GM12878 (cell line): ENCODE measurements around the gene MAPKAPK3. TPM values are rescaled to one million over a fixed set of nuclear protein-coding genes. Genes with fewer than 3 reads are reported as not detected.
A peak's percentile ranks its signal among the peaks of the same experiment; 100 is the strongest.

Source experiments
- ATAC-seq: fragments of 200-7000 bp; cut with Tn5 transposase; 3 replicates; pipeline ENCODE4 v1.9.1; 2020; ENCODE audit warnings: mild to moderate bottlenecking, moderate library complexity
- BruUV-seq: library from RNA; stranded (reverse); fragments of 400-500 nt; replicated peaks from 2 replicates; lab custom pipeline; 2021; lab: Mats Ljungman, UMichigan
- CTCF ChIA-PET: fragments of 300-600 bp; sonication (Branson Sonifier 250); formaldehyde crosslinking; extraction: SDS; loops from one replicate; lab custom pipeline; 2021; ENCODE audit warnings: inconsistent platforms; lab: Yijun Ruan, JAX
- POLR2A ChIA-PET: fragments of 350-600 bp; formaldehyde crosslinking; extraction: SDS; loops from one replicate; lab custom pipeline; 2021; ENCODE audit warnings: inconsistent platforms; lab: Charles Lee
- RAD21 ChIA-PET: fragments of 300-600 bp; sonication (Branson Sonifier 250); formaldehyde crosslinking; loops from one replicate; lab custom pipeline; 2023; ENCODE audit warnings: antibody characterized with exemption; ENCODE audit not compliant: unreplicated experiment; lab: Charles Lee
- SMC1A ChIA-PET: fragments of 300-600 bp; sonication (Branson Sonifier 250); formaldehyde crosslinking; loops from one replicate; lab custom pipeline; 2023; ENCODE audit not compliant: unreplicated experiment, uncharacterized antibody; lab: Charles Lee
- DNase-seq: peaks from one replicate; pipeline ENCODE4 v3.0.0-alpha.2; 2011; ENCODE audit warnings: low read depth, low spot score
- FAIRE-seq: peaks from 3 replicates; lab custom pipeline; 2011; peaks lifted over from hg19 to GRCh38; lab: Jason Lieb, UNC
- H2AFZ ChIP-seq: 2 replicates; pipeline ENCODE4 v1.6.0; 2011; ENCODE audit warnings: low read depth, low read length, control low read depth; ENCODE audit not compliant: control insufficient read depth
- H3K27ac ChIP-seq: 2 replicates; pipeline ENCODE4 v1.5.1; 2011; ENCODE audit warnings: control low read depth; ENCODE audit not compliant: control insufficient read depth, insufficient read depth
- H3K27me3 ChIP-seq, 2 experiments: replicated peaks in 1 of 2; 2 replicates each; pipeline versions ENCODE4 v1.6.0 to v1.6.1; 2011; ENCODE audit warnings: low read length in 1 of 2; ENCODE audit not compliant: control insufficient read depth in 2 of 2, insufficient read depth in 2 of 2
- H3K36me3 ChIP-seq, 2 experiments: 2 replicates each; pipeline ENCODE4 v1.5.1; 2011; ENCODE audit warnings: low read length in 1 of 2; ENCODE audit not compliant: control insufficient read depth in 2 of 2, insufficient read depth in 2 of 2
- H3K4me1 ChIP-seq: 2 replicates; pipeline ENCODE4 v1.6.1; 2011; ENCODE audit warnings: mild to moderate bottlenecking, low read length, moderate library complexity, mixed read lengths; ENCODE audit not compliant: control insufficient read depth, insufficient read depth
- H3K4me2 ChIP-seq: 2 replicates; pipeline ENCODE4 v1.6.0; 2011; ENCODE audit warnings: control low read depth; ENCODE audit not compliant: control insufficient read depth, insufficient read depth
- H3K4me3 ChIP-seq: fragments of 200-600 bp; sonication (generic); 2 replicates; pipeline ENCODE4 v1.5.1; 2016
- H3K79me2 ChIP-seq: 2 replicates; pipeline ENCODE4 v1.6.0; 2011; ENCODE audit warnings: low read length; ENCODE audit not compliant: control insufficient read depth, insufficient read depth
- H3K9ac ChIP-seq: 2 replicates; pipeline ENCODE4 v1.8.0; 2011; ENCODE audit warnings: low read length, control low read depth, mixed read lengths; ENCODE audit not compliant: control insufficient read depth, insufficient read depth
- H3K9me3 ChIP-seq: replicated peaks from 3 replicates; pipeline ENCODE4 v1.5.1; 2011; ENCODE audit warnings: mild to moderate bottlenecking, low read length; ENCODE audit not compliant: control insufficient read depth, insufficient read depth
- H4K20me1 ChIP-seq: 2 replicates; pipeline ENCODE4 v1.6.0; 2011; ENCODE audit not compliant: control insufficient read depth, insufficient read depth
- CTCF ChIP-seq, 3 experiments: IDR thresholded peaks in 2 of 3; conservative IDR thresholded peaks in 1 of 3; 2 replicates each; pipeline ENCODE4 v1.5.1; 2011; ENCODE audit warnings: low read depth in 3 of 3, low read length in 3 of 3, mild to moderate bottlenecking in 3 of 3, control low read depth in 2 of 3, moderate library complexity in 2 of 3, inconsistent platforms in 1 of 3, mixed read lengths in 1 of 3; ENCODE audit not compliant: control insufficient read depth in 2 of 3, insufficient read depth in 1 of 3; ENCODE audit errors: extremely low read depth in 1 of 3
- MYB ChIP-seq: fragments of 150-350 bp; IDR thresholded peaks from 2 replicates; pipeline ENCODE4 v1.6.1; 2014; ENCODE audit warnings: mild to moderate bottlenecking, low read depth, low read length, borderline replicate concordance
- NR2C1 ChIP-seq: fragments of 450-650 bp; IDR thresholded peaks from 2 replicates; pipeline ENCODE4 v1.6.1; 2017; ENCODE audit warnings: antibody characterized with exemption, mild to moderate bottlenecking, moderate library complexity
- PML ChIP-seq: IDR thresholded peaks from 2 replicates; pipeline ENCODE4 v1.6.1; 2012; ENCODE audit warnings: low read length, inconsistent platforms
- POLR2AphosphoS5 ChIP-seq: IDR thresholded peaks from 2 replicates; pipeline ENCODE4 v1.6.1; 2011; ENCODE audit warnings: mild to moderate bottlenecking, low read length, inconsistent platforms
- RAD51 ChIP-seq: fragments of 450-650 bp; IDR thresholded peaks from 2 replicates; pipeline ENCODE4 v1.6.1; 2016; ENCODE audit warnings: moderate library complexity, mild to moderate bottlenecking, inconsistent platforms
- RELB ChIP-seq: fragments of 450-650 bp; IDR thresholded peaks from 2 replicates; pipeline ENCODE4 v1.6.1; 2017; ENCODE audit warnings: low read depth, mild to moderate bottlenecking, moderate library complexity
- SIN3A ChIP-seq: IDR thresholded peaks from 2 replicates; pipeline ENCODE4 v1.6.1; 2012; ENCODE audit warnings: low read depth, low read length, improper control_type of control experiment
- SMAD5 ChIP-seq: IDR thresholded peaks from 2 replicates; pipeline ENCODE4 v1.6.1; 2016; ENCODE audit warnings: antibody characterized with exemption, low read depth
- TAF1 ChIP-seq: IDR thresholded peaks from 2 replicates; pipeline ENCODE4 v1.6.1; 2011; ENCODE audit warnings: mild to moderate bottlenecking, low read depth, low read length, borderline replicate concordance
- USF1 ChIP-seq: IDR thresholded peaks from 2 replicates; pipeline ENCODE4 v1.6.1; 2011; ENCODE audit warnings: borderline replicate concordance, low read depth, mild to moderate bottlenecking, moderate library complexity, mixed read lengths, low read length; ENCODE audit not compliant: insufficient read depth; ENCODE audit errors: extremely low read length
- WRNIP1 ChIP-seq: IDR thresholded peaks from 2 replicates; pipeline ENCODE4 v1.6.1; 2011; ENCODE audit warnings: low read depth, low read length, improper control_type of control experiment, borderline replicate concordance
- WGBS: methylation state at CpG from one replicate; pipeline ENCODE4 v1.1.6; 2016; ENCODE audit warnings: low lambda C conversion rate; ENCODE audit not compliant: insufficient replicate concordance, insufficient coverage; ENCODE audit errors: missing lambda C conversion rate; 5-methylcytosine and 5-hydroxymethylcytosine counted together
- in situ Hi-C: fragments of 300-500 bp; cut with MboI; formaldehyde crosslinking; loops from 9 replicates; pipeline ENCODE4 v1.14.3; 2018; ENCODE audit warnings: mixed read lengths
- intact Hi-C: fragments of 100-400 bp; cut with micrococcal nuclease; formaldehyde crosslinking; loops from one replicate; pipeline ENCODE4 v1.14.2; 2022; ENCODE audit not compliant: unreplicated experiment
- polyA plus RNA-seq, 11 experiments: library from polyadenylated mRNA; depleted of rRNA in 4 of 11; unstranded in 6 of 11; stranded (reverse) in 5 of 11; fragments of >200 nt; fragmentation: Nextera tagmentation in 4 of 11; fragmentation: Illumina TruSeq in 1 of 11; extraction: Ambion mirVana in 4 of 11; extraction: Trizol in 1 of 11; gene quantifications; 1 replicate in 1 of 11; 2 replicates in 10 of 11; pipeline versions ENCODE4 v1.2.1 to v1.2.3, GENCODE V29; 2011 to 2016; ENCODE audit warnings: inconsistent platforms in 2 of 11, missing spikeins in 2 of 11, low read depth in 1 of 11
- total RNA-seq, 4 experiments: library from RNA; depleted of rRNA in 3 of 4; stranded (reverse); fragments of >200 nt in 3 of 4; fragmentation: Illumina TruSeq in 1 of 4; extraction: Trizol in 1 of 4; gene quantifications; 2 replicates each; pipeline versions ENCODE4 v1.2.1 to v1.2.3, GENCODE V29; 2013 to 2021
- TF ChIP-seq, protein P1 (sequence below): fragments of 450-650 bp; formaldehyde crosslinking; IDR thresholded peaks from 2 replicates; pipeline ENCODE4 v1.4.0; 2022; ENCODE audit warnings: mild to moderate bottlenecking, moderate library complexity

Gene MAPKAPK3
- total and polyA plus RNA-seq, 10 of the 15 experiments (the other 5 are each of a cell fraction or from before 2014, with no cell fraction given): 7.9 to 66.0 (median 39.0) TPM

DNA sequence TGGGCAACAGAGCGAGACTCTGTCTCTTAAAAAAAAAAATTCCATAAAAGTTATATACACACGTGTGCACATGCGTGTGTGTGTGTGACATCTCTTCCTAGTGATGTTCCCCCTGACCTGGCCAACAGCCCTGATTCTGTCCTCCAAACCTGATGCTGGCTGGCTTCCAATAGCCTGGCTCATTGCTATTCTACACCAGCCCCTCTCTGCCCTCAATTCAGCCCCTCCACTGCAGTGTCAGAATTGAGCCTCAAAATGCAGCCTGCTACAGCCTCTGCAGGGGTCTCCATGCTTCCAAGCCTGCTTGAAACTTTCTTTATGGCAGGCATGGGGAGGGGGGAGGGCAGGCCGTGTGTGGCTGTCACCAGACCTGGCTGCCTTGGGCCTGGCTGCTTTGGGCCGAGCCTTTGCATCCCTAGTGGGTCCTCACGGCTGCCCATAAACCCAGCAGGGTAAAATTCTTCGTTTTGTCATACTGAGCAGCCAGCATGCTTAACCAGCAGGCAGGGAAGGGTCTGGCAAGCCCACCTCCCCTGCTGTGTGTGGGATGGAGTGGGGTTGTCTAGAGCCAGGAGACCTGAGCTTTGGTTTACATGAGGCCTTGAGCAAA lies 35.1 kb downstream of the MAPKAPK3 start (continued):
- no peak for TF ChIP-seq WRNIP1
- no peak for TF ChIP-seq USF1
- no peak for TF ChIP-seq NR2C1
- TF ChIP-seq, protein P1, sequence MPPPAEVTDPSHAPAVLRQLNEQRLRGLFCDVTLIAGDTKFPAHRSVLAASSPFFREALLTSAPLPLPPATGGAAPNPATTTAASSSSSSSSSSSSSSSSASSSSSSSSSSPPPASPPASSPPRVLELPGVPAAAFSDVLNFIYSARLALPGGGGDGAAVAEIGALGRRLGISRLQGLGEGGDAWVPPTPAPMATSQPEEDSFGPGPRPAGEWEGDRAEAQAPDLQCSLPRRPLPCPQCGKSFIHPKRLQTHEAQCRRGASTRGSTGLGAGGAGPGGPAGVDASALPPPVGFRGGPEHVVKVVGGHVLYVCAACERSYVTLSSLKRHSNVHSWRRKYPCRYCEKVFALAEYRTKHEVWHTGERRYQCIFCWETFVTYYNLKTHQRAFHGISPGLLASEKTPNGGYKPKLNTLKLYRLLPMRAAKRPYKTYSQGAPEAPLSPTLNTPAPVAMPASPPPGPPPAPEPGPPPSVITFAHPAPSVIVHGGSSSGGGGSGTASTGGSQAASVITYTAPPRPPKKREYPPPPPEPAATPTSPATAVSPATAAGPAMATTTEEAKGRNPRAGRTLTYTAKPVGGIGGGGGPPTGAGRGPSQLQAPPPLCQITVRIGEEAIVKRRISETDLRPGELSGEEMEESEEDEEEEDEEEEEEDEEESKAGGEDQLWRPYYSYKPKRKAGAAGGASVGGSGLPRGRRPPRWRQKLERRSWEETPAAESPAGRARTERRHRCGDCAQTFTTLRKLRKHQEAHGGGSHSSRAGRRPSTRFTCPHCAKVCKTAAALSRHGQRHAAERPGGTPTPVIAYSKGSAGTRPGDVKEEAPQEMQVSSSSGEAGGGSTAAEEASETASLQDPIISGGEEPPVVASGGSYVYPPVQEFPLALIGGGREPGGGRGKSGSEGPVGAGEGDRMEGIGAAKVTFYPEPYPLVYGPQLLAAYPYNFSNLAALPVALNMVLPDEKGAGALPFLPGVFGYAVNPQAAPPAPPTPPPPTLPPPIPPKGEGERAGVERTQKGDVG (CRISPR knock-in tag): no peak
- TF ChIP-seq SMAD5: no peak
- TF ChIP-seq, all 136 proteins: peak for 0

DNA sequence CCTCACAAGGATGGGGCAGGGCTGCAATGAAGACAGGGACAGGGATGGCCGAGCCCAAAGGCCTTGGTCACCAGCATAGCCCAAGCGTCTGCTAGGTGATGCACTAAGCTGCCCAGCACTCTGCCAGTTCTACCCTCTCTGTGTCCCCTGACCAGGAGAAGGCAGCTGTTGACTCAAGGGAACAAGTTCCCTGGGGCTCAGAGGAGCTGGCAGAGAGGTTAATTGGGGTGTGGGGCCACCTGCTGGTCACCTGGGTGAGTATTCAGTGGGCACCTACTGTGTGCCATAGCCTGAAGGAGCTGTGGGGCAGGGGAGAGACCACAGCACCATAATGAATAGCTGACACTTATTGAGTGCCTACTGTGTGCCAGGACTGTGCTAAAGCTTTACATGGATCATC lies 35.8 kb downstream of the MAPKAPK3 start:
- Histone ChIP-seq H3K4me3 (no peak overlapping the region), H3K4me2 (no peak overlapping the region), H3K27ac (no peak overlapping the region), H3K4me1 (no peaks in the 10 kb centered on the region), H4K20me1 (no peaks in the 10 kb centered on the region), H3K9me3 (no peaks in the 10 kb centered on the region), H3K36me3 (no peaks in the 10 kb centered on the region; a peak in 1 of 4 replicates), H3K9ac (no peak overlapping the region), H3K27me3 (no peaks in the 10 kb centered on the region; a peak in 2 of 4 replicates), H2AFZ (no peak overlapping the region), H3K79me2 (no peaks in the 10 kb centered on the region)
- intact Hi-C loops (loop anchor here (1.0 kb wide), 1 partner anchor 36 kb away; no protein-coding TSS in a partner anchor), in situ Hi-C loops (no loop called here)
- ATAC-seq (peak; percentile 89), DNase-seq (peak; percentile 5), FAIRE-seq (peak; percentile 69)
- SMC1A ChIA-PET: interaction anchor here (1.0 to 8.0 kb wide), 14 partner anchors 12 to 718 kb away, joined by 3 to 81 read pairs (median 4); partner anchors contain the start of genes CISH and MAPKAPK3
- CTCF ChIA-PET: interaction anchor here (0.5 to 10.8 kb wide), 23 partner anchors 8 to 782 kb away, joined by 3 to 250 read pairs (median 4); partner anchors contain the start of genes C3orf18, CISH, HEMK1 and MAPKAPK3
- no TSS peak for BruUV-seq
- 30% methylated on average over 2 of the region's 2 CpGs for WGBS
- POLR2A ChIA-PET: interaction anchor here (1.0 kb wide), 1 partner anchor 25 kb away, joined by 3 read pairs; no protein-coding TSS in a partner anchor
- RAD21 ChIA-PET: interaction anchor here (0.9 to 7.3 kb wide), 12 partner anchors 19 to 102 kb away, joined by 3 to 84 read pairs (median 5); partner anchors contain the start of genes CISH, HEMK1 and MAPKAPK3
- TF ChIP-seq TAF1 (no peak), RAD51 (no peak), PML (no peak), POLR2AphosphoS5 (no peak), MYB (no peak), CTCF (IDR thresholded peaks at IDR 0.05 in 2 of 3, conservative IDR thresholded peaks at IDR 0.05 in 1 of 3; ENCODE audit: control insufficient read depth in 2 of 3, extremely low read depth in 1 of 3, insufficient read depth in 1 of 3, low read depth in 3 of 3, low read length in 3 of 3) (peak; percentile 57 to 61 (median 59)), SIN3A (no peak), RELB (no peak)
